Osteoblast (primary cell): ENCODE data around the gene RPS2. TPM values are rescaled to one million over a fixed set of nuclear protein-coding genes. Genes with fewer than 3 reads are reported as not detected.

Experiments
- DNase-seq: peaks from one replicate; pipeline ENCODE4 v3.0.0; 2011; ENCODE audit warnings: low spot score, mixed read lengths; ENCODE audit not compliant: insufficient read length; ENCODE audit errors: missing footprints
- H2AFZ ChIP-seq: 2 replicates; pipeline ENCODE4 v1.6.0; 2011; ENCODE audit warnings: mild to moderate bottlenecking, low read length
- H3K27ac ChIP-seq: 2 replicates; pipeline ENCODE4 v1.5.1; 2011; ENCODE audit warnings: mild to moderate bottlenecking, low read depth, low read length, moderate library complexity
- H3K27me3 ChIP-seq: 2 replicates; pipeline ENCODE4 v1.6.0; 2012; ENCODE audit warnings: mild to moderate bottlenecking, control low read depth, inconsistent platforms, low read length, moderate library complexity; ENCODE audit not compliant: insufficient read depth
- H3K36me3 ChIP-seq: 2 replicates; pipeline ENCODE4 v1.5.1; 2011; ENCODE audit warnings: mild to moderate bottlenecking, low read length, control low read depth, moderate library complexity; ENCODE audit not compliant: insufficient read depth
- H3K4me1 ChIP-seq: 2 replicates; pipeline ENCODE4 v1.5.1; 2011; ENCODE audit warnings: mild to moderate bottlenecking, low read length, control low read depth, moderate library complexity; ENCODE audit not compliant: insufficient read depth
- H3K4me2 ChIP-seq: 2 replicates; pipeline ENCODE4 v1.6.0; 2011; ENCODE audit warnings: mild to moderate bottlenecking, low read length; ENCODE audit not compliant: insufficient read depth
- H3K4me3 ChIP-seq: fragments of 200-600 bp; sonication (generic); 3 replicates; pipeline ENCODE4 v1.5.1; 2012; ENCODE audit warnings: mild to moderate bottlenecking, low read length, inconsistent platforms; ENCODE audit not compliant: insufficient read depth
- H3K79me2 ChIP-seq: 2 replicates; pipeline ENCODE4 v1.6.0; 2012; ENCODE audit warnings: mild to moderate bottlenecking, low read length, control low read depth, inconsistent platforms; ENCODE audit not compliant: insufficient read depth
- H3K9me3 ChIP-seq: 2 replicates; pipeline ENCODE4 v1.5.1; 2011; ENCODE audit warnings: low read depth, low read length, control low read depth
- H4K20me1 ChIP-seq: 2 replicates; pipeline ENCODE4 v1.6.0; 2012; ENCODE audit warnings: mild to moderate bottlenecking, low read length, control low read depth; ENCODE audit not compliant: insufficient read depth
- total RNA-seq: library from RNA; depleted of rRNA; stranded (reverse); fragments of >200 nt; gene quantifications from 2 replicates; pipeline ENCODE4 v1.2.3, GENCODE V29; 2012
- TF ChIP-seq, protein P1 (sequence below): IDR thresholded peaks from 2 replicates; pipeline ENCODE4 v1.5.1; 2011; ENCODE audit warnings: mild to moderate bottlenecking, low read depth, low read length, moderate library complexity; ENCODE audit errors: extremely low read depth

The RPS2 gene
- total RNA-seq, 1 donor, result 2,359 TPM

DNA sequence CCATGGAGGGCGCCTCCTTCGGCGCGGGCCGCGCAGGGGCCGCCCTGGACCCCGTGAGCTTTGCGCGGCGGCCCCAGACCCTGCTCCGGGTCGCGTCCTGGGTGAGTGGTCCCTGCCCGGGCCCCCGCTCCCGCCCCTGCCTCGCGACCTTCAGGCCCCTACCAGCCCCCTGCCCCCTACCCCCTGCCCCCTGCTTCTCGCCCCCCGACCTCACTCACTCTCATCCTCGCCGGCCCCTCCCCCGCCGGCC is 25.4 kb upstream of the RPS2 start:
- no peaks in the 10 kb centered on the region for H3K9me3 ChIP-seq
- no peak for DNase-seq
- peaks cover under 1% of the 10 kb centered on the region for H4K20me1 ChIP-seq
- H3K4me2 ChIP-seq, result no peak overlapping the region
- no peak overlapping the region for H3K4me3 ChIP-seq
- TF ChIP-seq, protein P1, sequence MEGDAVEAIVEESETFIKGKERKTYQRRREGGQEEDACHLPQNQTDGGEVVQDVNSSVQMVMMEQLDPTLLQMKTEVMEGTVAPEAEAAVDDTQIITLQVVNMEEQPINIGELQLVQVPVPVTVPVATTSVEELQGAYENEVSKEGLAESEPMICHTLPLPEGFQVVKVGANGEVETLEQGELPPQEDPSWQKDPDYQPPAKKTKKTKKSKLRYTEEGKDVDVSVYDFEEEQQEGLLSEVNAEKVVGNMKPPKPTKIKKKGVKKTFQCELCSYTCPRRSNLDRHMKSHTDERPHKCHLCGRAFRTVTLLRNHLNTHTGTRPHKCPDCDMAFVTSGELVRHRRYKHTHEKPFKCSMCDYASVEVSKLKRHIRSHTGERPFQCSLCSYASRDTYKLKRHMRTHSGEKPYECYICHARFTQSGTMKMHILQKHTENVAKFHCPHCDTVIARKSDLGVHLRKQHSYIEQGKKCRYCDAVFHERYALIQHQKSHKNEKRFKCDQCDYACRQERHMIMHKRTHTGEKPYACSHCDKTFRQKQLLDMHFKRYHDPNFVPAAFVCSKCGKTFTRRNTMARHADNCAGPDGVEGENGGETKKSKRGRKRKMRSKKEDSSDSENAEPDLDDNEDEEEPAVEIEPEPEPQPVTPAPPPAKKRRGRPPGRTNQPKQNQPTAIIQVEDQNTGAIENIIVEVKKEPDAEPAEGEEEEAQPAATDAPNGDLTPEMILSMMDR, result no peak
- no peak overlapping the region for H2AFZ ChIP-seq
- no peak overlapping the region for H3K27ac ChIP-seq
- peaks cover 9% of the 10 kb centered on the region for H3K79me2 ChIP-seq
- peaks cover 6% of the 10 kb centered on the region for H3K4me1 ChIP-seq
- peaks cover 11% of the 10 kb centered on the region for H3K36me3 ChIP-seq
- peaks cover 29% of the 10 kb centered on the region for H3K27me3 ChIP-seq

DNA sequence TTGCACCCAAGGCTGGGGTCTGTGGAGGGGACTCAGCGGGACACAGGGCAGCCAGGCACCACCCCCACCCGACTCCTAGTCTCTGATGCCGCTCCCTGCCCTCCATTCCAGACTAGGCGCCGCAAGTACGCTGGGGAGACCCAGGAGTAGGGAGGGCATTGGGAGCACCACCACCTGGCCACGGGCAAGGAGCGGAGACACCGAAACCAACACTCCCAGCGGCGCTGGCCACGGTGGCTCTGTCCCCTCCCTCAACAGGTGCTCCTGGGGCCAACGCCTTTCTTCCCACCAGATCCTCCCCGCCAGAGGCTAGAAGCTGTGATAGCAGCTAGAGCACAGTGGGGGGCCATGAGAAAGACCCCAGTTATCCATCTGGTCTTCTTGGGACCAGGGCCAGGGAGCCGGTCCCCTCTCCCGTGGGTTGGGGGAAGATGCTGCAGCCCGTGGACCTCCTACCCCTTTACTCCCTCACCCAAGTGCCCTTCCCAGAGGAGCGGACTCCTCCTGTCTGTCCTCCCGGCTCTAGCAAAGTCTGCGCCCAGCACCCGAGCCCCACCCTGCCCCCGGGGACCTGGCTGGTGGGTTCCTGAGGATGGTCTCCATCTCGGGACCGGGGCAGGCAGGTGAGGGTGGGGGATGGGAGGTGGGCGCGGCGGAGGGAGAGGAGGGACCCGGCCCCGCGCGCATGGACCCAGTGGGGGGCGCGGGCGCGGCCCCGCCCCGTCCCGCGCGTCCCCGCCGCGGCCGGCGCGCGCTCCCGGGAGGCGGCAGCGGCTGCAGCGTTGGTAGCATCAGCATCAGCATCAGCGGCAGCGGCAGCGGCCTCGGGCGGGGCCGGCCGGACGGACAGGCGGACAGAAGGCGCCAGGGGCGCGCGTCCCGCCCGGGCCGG is 24.8 kb upstream of the RPS2 start, which contains the start of gene SYNGR3:
Gene SYNGR3, plus strand, starts transcription at position 762 of the 892 bp plus-strand sequence. CDS start 133 bp downstream, outside the sequence.
- H3K9me3 ChIP-seq, result no peaks in the 10 kb centered on the region
- H2AFZ ChIP-seq, result no peak within 1 kb of the TSS
- no peak within 1 kb of the TSS for H3K4me3 ChIP-seq
- H3K79me2 ChIP-seq, result peaks cover 12% of the 10 kb centered on the region
- peaks cover 11% of the 10 kb centered on the region for H3K36me3 ChIP-seq
- TF ChIP-seq, protein P1, result no peak
- no peak within 1 kb of the TSS for H3K27ac ChIP-seq
- no peak for DNase-seq
- H4K20me1 ChIP-seq, result peaks cover 5% of the 10 kb centered on the region
- H3K4me1 ChIP-seq, result peaks cover 10% of the 10 kb centered on the region
- H3K4me2 ChIP-seq, result no peak within 1 kb of the TSS
- peaks cover 29% of the 10 kb centered on the region for H3K27me3 ChIP-seq

DNA sequence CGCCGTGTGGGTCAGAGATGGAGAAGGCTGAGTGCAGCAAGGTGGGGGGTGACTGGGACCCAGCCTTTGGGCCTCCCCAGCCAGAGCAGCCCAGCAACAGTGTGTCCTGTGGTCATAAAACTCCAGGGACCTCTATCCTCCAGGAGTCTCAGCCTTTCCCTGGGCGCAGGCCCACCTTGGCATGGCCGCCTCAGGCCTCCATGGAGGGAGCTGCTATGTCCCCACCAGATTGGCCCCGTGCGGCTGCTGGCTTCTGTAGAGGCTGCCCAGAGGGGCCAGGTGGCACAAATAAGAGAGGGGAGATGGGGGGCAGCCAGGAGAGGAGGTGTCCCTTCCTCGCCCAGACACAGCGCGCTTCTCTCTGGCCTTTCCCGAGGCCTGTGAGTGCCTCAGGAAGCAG is 22.6 kb upstream of the RPS2 start:
- Histone ChIP-seq H3K9me3 (no peaks in the 10 kb centered on the region), H3K4me3 (no peak overlapping the region), H3K36me3 (peaks cover 11% of the 10 kb centered on the region), H3K4me1 (peaks cover 10% of the 10 kb centered on the region), H3K79me2 (peaks cover 12% of the 10 kb centered on the region), H3K27ac (no peak overlapping the region), H4K20me1 (peaks cover 5% of the 10 kb centered on the region), H3K4me2 (no peak overlapping the region), H2AFZ (no peak overlapping the region), H3K27me3 (peaks cover 39% of the 10 kb centered on the region)
- TF ChIP-seq, protein P1, result no peak
- DNase-seq, result no peak

DNA sequence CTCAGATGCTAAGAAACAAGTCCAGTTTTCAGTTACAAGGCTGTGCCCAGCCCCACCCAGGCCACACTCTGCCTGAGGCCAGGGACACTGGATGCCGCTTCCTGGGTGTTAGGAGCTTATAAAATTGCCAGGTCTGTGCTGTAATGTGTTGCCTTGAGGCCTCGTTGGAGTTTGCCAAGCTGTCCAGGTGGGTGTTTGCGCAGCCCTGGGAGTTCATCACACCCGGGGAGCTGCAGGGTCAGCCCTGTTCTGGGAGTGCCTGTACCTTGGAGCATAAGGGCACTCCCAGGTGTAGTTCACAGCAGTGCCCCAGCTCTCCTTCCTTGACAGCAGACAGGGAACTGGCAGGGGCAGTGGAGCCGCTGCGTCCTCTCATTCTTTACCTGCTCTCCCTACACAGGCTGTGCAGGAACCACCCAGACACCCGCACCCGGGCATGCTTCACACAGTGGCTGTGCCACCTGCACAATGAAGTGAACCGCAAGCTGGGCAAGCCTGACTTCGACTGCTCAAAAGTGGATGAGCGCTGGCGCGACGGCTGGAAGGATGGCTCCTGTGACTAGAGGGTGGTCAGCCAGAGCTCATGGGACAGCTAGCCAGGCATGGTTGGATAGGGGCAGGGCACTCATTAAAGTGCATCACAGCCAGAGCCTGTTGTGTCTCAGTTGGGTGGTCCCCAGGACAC is 21.0 kb upstream of the RPS2 start:
- Histone ChIP-seq H3K36me3 (peaks cover 11% of the 10 kb centered on the region), H4K20me1 (peaks cover 9% of the 10 kb centered on the region), H3K9me3 (no peaks in the 10 kb centered on the region), H3K27ac (no peak overlapping the region), H2AFZ (no peak overlapping the region), H3K4me3 (peak overlapping the region; percentile 85), H3K4me1 (peaks cover 10% of the 10 kb centered on the region), H3K79me2 (peaks cover 12% of the 10 kb centered on the region), H3K27me3 (peaks cover 43% of the 10 kb centered on the region), H3K4me2 (peak overlapping the region; percentile 95)
- no peak for DNase-seq
- TF ChIP-seq, protein P1, result no peak
